Stimulated activated memory B cell treated with anti-CD40 and anti-IgM and Interleukin-4, amounts not matched to agents 10 μg/mL and 1 μg/mL and 100 μg/mL, for 72 hours (primary cell): ENCODE results near the gene SPARCL1.
A peak's percentile ranks its signal among the peaks of the same experiment; 100 is the strongest.
"Not testable (repeated sequence)": the region's sequence is repeated elsewhere in the genome, so short reads cannot be mapped to it uniquely, and the experiment has no call there.

ENCODE experiments used
- ATAC-seq: fragments of 150-1000 bp; cut with Tn5 transposase; 2 replicates; pipeline ENCODE4 v1.10.0; 2021
- H3K27ac Mint-ChIP-seq: one replicate; pipeline ENCODE4 v1.8.0; 2022; ENCODE audit warnings: mild to moderate bottlenecking, mixed read lengths
- H3K27me3 Mint-ChIP-seq: one replicate; pipeline ENCODE4 v1.8.0; 2022; ENCODE audit warnings: mixed read lengths
- H3K36me3 Mint-ChIP-seq: one replicate; pipeline ENCODE4 v1.8.0; 2022; ENCODE audit warnings: mixed read lengths
- H3K4me1 Mint-ChIP-seq: one replicate; pipeline ENCODE4 v1.8.0; 2022; ENCODE audit warnings: mixed read lengths
- H3K4me3 Mint-ChIP-seq: one replicate; pipeline ENCODE4 v1.8.0; 2022; ENCODE audit warnings: mild to moderate bottlenecking, moderate library complexity, mixed read lengths
- H3K9me3 Mint-ChIP-seq: one replicate; pipeline ENCODE4 v1.8.0; 2022; ENCODE audit warnings: mixed read lengths

Gene SPARCL1, protein sequence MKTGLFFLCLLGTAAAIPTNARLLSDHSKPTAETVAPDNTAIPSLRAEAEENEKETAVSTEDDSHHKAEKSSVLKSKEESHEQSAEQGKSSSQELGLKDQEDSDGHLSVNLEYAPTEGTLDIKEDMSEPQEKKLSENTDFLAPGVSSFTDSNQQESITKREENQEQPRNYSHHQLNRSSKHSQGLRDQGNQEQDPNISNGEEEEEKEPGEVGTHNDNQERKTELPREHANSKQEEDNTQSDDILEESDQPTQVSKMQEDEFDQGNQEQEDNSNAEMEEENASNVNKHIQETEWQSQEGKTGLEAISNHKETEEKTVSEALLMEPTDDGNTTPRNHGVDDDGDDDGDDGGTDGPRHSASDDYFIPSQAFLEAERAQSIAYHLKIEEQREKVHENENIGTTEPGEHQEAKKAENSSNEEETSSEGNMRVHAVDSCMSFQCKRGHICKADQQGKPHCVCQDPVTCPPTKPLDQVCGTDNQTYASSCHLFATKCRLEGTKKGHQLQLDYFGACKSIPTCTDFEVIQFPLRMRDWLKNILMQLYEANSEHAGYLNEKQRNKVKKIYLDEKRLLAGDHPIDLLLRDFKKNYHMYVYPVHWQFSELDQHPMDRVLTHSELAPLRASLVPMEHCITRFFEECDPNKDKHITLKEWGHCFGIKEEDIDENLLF

GRCh38 chr4:87529187-87529586 lies at the start of gene SPARCL1:
Gene SPARCL1 (minus strand): TSS chr4:87529376. CDS start chr4:87499574, 29,802 bp downstream.
- H3K27ac Mint-ChIP-seq = no peak within 1 kb of the TSS
- no peaks in the 10 kb centered on the region for H3K4me1 Mint-ChIP-seq
- H3K27me3 Mint-ChIP-seq = no peaks in the 10 kb centered on the region
- no peak within 1 kb of the TSS for H3K4me3 Mint-ChIP-seq
- no peaks in the 10 kb centered on the region for H3K36me3 Mint-ChIP-seq
- no peak for ATAC-seq
- no peaks in the 10 kb centered on the region for H3K9me3 Mint-ChIP-seq

- H3K4me1 Mint-ChIP-seq = no peaks in the 10 kb centered on the region
- no peak for ATAC-seq
- no peak overlapping the region for H3K27ac Mint-ChIP-seq
- H3K9me3 Mint-ChIP-seq = peaks cover 3% of the 10 kb centered on the region
- H3K4me3 Mint-ChIP-seq = no peak overlapping the region
- H3K36me3 Mint-ChIP-seq = no peaks in the 10 kb centered on the region
- peaks cover 10% of the 10 kb centered on the region for H3K27me3 Mint-ChIP-seq
These were observed 46.8 kb upstream of the SPARCL1 start for GRCh38 chr4:87575983-87576382.

DNA sequence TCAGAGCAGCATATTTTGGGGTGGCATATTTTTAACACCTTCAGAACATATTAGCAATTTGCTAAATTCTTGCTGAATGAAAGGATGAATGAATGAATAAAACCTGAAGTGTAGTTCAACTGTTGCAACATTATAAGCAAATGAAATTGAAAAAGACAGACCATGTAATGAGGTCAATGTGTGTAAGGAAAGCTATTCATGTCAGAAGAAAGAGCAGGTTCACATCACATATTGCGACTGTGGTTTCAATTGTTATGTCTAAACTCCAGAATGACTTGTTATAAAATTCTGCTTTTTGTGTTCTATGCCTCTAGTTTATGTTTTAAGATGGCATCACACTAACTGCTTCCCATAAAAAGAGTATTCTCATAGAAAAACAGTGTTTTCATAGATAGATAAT lies 46.2 kb upstream of the SPARCL1 start:
- H3K4me1 Mint-ChIP-seq = no peaks in the 10 kb centered on the region
- no peak overlapping the region for H3K27ac Mint-ChIP-seq
- H3K36me3 Mint-ChIP-seq = no peaks in the 10 kb centered on the region
- no peak for ATAC-seq
- H3K9me3 Mint-ChIP-seq = peaks cover 3% of the 10 kb centered on the region
- no peak overlapping the region for H3K4me3 Mint-ChIP-seq
- H3K27me3 Mint-ChIP-seq = peaks cover 10% of the 10 kb centered on the region

DNA sequence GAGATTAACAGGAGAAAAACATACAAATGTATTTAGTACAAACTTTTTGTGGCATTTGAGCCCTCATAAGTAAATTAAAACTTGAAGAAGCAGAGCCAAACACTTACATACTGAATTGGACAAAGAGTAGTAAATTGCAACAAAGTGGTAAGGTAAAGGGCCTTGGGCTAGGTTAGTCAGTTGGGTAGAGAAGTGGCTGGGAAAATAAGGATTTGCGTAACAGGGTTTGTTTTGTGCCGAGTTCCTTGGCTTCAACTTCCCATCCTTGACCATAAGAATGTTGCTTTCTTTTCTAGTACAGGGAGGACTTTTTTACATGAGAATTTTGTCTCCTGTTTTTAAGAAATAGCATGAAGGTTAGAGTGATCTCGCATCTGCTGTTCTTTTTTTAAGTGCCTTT lies 45.8 kb upstream of the SPARCL1 start:
- Mint-ChIP-seq H3K27ac (no peak overlapping the region), H3K27me3 (peaks cover 10% of the 10 kb centered on the region), H3K9me3 (peaks cover 3% of the 10 kb centered on the region), H3K4me1 (no peaks in the 10 kb centered on the region), H3K4me3 (no peak overlapping the region), H3K36me3 (no peaks in the 10 kb centered on the region)
- ATAC-seq = no peak

DNA sequence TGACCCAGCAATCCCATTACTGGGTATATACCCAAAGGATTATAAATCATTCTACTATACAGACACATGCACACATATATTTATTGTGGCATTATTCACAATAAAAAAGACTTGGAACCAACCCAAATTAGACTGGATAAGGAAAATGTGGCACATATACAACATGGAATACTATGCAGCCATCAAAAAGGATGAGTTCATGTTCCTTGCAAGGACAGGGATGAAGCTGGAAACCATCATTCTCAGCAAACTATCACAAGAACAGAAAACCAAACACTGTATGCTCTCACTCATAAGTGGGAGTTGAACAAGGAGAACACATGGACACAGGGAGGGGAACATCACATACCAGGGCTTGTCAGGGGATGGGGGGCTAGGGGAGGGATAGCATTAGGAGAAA lies 45.2 kb upstream of the SPARCL1 start:
- H3K27me3 Mint-ChIP-seq, H3K4me3 Mint-ChIP-seq, H3K27ac Mint-ChIP-seq, ATAC-seq, H3K36me3 Mint-ChIP-seq, H3K9me3 Mint-ChIP-seq, H3K4me1 Mint-ChIP-seq: not testable (repeated sequence)

DNA sequence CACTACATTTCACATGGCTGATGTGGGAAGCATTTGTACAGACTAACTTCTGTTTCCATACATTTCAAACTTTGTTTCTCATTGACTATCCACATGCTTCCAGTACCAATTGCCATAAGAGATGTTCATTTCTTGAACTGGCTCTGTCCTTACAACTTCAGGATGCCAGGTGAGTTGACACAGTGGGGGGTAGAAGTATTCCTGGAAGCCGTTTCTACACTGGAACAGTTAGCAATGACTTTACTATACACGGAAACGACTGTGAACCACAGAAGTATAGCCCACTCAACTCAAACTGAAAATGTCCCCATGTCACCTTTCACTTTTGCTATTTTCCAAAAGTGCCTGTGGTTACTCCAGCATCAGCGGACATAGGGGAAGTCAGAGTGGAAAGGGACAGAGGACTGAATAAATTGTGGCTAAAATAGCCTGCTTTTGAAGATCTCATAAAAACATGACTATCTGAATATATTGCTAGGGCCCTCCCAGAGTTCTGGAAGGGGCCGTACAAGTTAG lies 41.2 kb upstream of the SPARCL1 start:
- ATAC-seq = no peak
- H3K36me3 Mint-ChIP-seq = no peaks in the 10 kb centered on the region
- H3K9me3 Mint-ChIP-seq = peaks cover 3% of the 10 kb centered on the region
- no peak overlapping the region for H3K4me3 Mint-ChIP-seq
- no peak overlapping the region for H3K27ac Mint-ChIP-seq
- H3K27me3 Mint-ChIP-seq = peaks cover 10% of the 10 kb centered on the region
- H3K4me1 Mint-ChIP-seq = no peaks in the 10 kb centered on the region

DNA sequence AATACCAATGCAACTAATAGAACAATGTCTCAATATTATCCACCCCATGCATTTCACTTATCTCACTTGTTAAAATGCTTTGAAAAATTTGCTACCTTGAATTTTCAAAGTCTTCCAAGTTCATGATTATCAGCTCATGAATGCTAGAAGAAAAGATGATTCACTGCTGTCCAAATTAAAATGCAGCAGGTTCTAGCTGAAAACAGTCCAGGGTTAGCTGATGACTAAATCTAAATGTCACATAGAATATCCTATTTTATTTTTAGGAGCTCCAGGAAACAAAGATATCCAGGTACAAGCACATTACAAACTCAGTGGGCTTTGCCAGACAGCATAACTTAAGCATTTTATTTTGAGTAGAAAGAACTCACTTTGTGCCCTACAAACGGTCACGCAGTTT lies 38.0 kb upstream of the SPARCL1 start:
- ATAC-seq = no peak
- Mint-ChIP-seq H3K27ac (no peak overlapping the region), H3K36me3 (no peaks in the 10 kb centered on the region), H3K4me1 (no peaks in the 10 kb centered on the region), H3K27me3 (no peaks in the 10 kb centered on the region), H3K9me3 (no peaks in the 10 kb centered on the region), H3K4me3 (no peak overlapping the region)

- H3K36me3 Mint-ChIP-seq = no peaks in the 10 kb centered on the region
- no peak for ATAC-seq
- H3K4me1 Mint-ChIP-seq = no peaks in the 10 kb centered on the region
- no peaks in the 10 kb centered on the region for H3K9me3 Mint-ChIP-seq
- H3K27me3 Mint-ChIP-seq = peaks cover 2% of the 10 kb centered on the region
- no peak overlapping the region for H3K27ac Mint-ChIP-seq
- H3K4me3 Mint-ChIP-seq = no peak overlapping the region
These were observed 37.1 kb upstream of the SPARCL1 start for GRCh38 chr4:87566276-87566675.

- no peaks in the 10 kb centered on the region for H3K9me3 Mint-ChIP-seq
- no peak overlapping the region for H3K4me3 Mint-ChIP-seq
- no peak for ATAC-seq
- no peaks in the 10 kb centered on the region for H3K36me3 Mint-ChIP-seq
- H3K4me1 Mint-ChIP-seq = no peaks in the 10 kb centered on the region
- H3K27me3 Mint-ChIP-seq = peaks cover 7% of the 10 kb centered on the region
- no peak overlapping the region for H3K27ac Mint-ChIP-seq
These were observed 36.6 kb upstream of the SPARCL1 start for GRCh38 chr4:87565746-87566145.

GRCh38 chr4:87560802-87561201 lies 31.6 kb upstream of the SPARCL1 start:
- H3K27ac Mint-ChIP-seq = no peak overlapping the region
- ATAC-seq = no peak
- peaks cover 21% of the 10 kb centered on the region for H3K27me3 Mint-ChIP-seq
- H3K4me1 Mint-ChIP-seq = no peaks in the 10 kb centered on the region
- H3K9me3 Mint-ChIP-seq = no peaks in the 10 kb centered on the region
- H3K4me3 Mint-ChIP-seq = no peak overlapping the region
- H3K36me3 Mint-ChIP-seq = no peaks in the 10 kb centered on the region

DNA sequence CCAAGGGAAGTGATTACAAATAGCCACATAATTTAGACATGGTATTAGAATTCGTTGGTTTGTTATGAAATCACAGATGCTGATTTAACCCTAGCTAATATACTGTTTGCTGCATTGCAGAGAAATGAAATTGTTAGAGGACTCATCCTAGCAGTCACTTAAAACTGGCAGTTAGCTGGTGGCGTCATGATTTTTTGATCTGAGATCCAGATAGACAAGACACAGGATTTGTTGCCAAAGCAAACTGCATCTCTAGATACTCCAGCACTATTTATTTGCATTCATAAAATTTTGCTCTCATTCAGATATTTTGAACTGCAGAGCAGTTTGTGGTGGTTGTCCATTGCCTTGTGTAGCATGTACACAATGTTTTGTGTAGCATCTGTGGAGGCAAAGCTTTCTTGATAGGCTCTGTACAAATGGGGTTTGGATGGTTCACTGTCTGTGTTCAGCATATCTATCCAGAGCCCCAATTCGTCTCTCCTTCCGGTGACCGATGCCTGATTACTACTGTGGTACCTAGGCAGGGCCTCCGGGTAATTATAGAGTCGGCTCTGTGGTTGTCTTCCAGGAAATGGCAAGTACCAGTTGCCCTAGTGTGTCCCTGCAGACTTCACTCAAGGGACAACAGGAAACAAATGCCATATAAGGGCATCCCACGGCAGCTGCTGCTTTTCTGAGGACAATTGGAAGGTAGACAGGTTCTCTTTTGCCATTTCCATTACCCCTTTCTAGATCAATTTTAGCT lies 30.1 kb upstream of the SPARCL1 start:
- no peaks in the 10 kb centered on the region for H3K4me1 Mint-ChIP-seq
- H3K27me3 Mint-ChIP-seq = peaks cover 28% of the 10 kb centered on the region
- H3K27ac Mint-ChIP-seq = no peak overlapping the region
- ATAC-seq = peak; percentile 85
- no peak overlapping the region for H3K4me3 Mint-ChIP-seq
- no peaks in the 10 kb centered on the region for H3K9me3 Mint-ChIP-seq
- H3K36me3 Mint-ChIP-seq = no peaks in the 10 kb centered on the region

GRCh38 chr4:87557348-87557747 lies 28.2 kb upstream of the SPARCL1 start:
- H3K4me3 Mint-ChIP-seq = no peak overlapping the region
- no peak for ATAC-seq
- no peaks in the 10 kb centered on the region for H3K4me1 Mint-ChIP-seq
- H3K27me3 Mint-ChIP-seq = peaks cover 28% of the 10 kb centered on the region
- no peaks in the 10 kb centered on the region for H3K9me3 Mint-ChIP-seq
- H3K27ac Mint-ChIP-seq = no peak overlapping the region
- H3K36me3 Mint-ChIP-seq = no peaks in the 10 kb centered on the region

DNA sequence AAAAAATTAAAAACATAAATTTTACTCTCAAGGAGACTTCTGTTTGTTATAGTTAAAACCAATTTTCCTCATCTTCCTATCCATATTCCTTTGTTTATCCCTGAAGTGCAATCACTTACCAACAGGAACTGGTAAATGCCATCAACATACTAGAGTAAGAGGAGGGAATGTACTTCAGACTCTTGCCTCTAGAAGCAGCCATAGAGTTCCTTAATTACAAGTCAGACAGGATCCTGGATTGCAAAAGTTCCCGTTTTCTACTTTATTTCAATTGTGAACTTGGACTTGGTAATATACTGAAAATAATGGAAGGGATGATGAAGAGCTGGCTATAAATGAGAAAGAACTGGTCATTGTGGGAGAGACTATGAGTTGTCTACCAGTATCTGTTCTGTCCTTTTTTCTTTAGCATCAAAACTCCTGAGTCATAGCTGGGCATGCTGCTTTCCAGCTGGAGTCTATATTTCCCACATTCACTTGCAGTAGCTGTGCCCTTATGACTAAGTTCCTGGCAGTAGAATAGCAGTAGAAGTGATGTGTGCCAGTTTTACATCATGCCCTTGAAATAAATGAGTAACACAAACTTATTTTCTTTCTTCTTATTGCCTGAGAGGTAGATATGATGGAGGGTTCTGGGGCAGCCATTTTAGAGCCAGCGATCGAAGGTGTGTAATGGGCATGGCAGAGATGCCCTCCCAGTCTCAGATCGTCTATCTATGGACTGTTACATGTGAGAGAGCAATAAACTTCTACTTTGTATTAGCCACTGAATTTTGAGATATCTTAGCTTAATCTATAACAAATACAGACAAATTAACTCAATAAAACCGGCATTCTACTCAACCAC lies 26.8 kb upstream of the SPARCL1 start:
- H3K27ac Mint-ChIP-seq = no peak overlapping the region
- ATAC-seq = no peak
- peaks cover 31% of the 10 kb centered on the region for H3K27me3 Mint-ChIP-seq
- H3K9me3 Mint-ChIP-seq = no peaks in the 10 kb centered on the region
- no peaks in the 10 kb centered on the region for H3K4me1 Mint-ChIP-seq
- no peaks in the 10 kb centered on the region for H3K36me3 Mint-ChIP-seq
- no peak overlapping the region for H3K4me3 Mint-ChIP-seq

DNA sequence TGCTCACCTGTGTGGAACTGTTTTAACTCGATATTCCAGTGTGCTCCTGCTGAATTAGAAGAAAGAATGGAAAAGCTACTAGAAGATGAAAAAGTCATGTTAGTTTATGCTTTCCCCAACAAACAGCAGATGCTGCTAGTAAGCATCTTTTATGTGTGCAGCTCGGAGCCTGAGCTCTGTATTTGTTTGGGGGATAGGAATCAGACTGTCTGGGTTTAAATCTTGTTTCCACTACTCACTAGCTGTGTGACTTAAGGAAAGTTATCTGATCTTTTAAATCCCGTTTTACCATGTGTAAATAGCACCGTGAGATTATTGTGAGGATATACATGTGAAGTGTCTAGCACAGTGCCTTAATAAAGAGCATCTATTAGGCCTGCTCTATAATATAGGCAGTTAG lies 24.0 kb upstream of the SPARCL1 start:
- Mint-ChIP-seq H3K9me3 (no peaks in the 10 kb centered on the region), H3K36me3 (no peaks in the 10 kb centered on the region), H3K4me3 (no peak overlapping the region), H3K27ac (no peak overlapping the region), H3K4me1 (no peaks in the 10 kb centered on the region), H3K27me3 (peaks cover 22% of the 10 kb centered on the region)
- ATAC-seq = no peak

- Mint-ChIP-seq H3K27me3 (peaks cover 17% of the 10 kb centered on the region), H3K36me3 (no peaks in the 10 kb centered on the region), H3K9me3 (no peaks in the 10 kb centered on the region), H3K4me3 (no peak overlapping the region), H3K27ac (no peak overlapping the region), H3K4me1 (no peaks in the 10 kb centered on the region)
- no peak for ATAC-seq
These were observed 22.2 kb upstream of the SPARCL1 start for GRCh38 chr4:87551361-87551760.
